ENCODE results near the gene CEP112.
"Not testable (repeated sequence)": the region's sequence is repeated elsewhere in the genome, so short reads cannot be mapped to it uniquely, and the experiment has no call there.

The CEP112 gene

GRCh38 chr17:65711671-65712276 lies 480.2 kb downstream of the CEP112 start:
- DNase-seq, result no peak

- no peak for DNase-seq
Observed at GRCh38 chr17:65707780-65708179, 484.2 kb downstream of the CEP112 start.

GRCh38 chr17:65704731-65705130 lies 487.2 kb downstream of the CEP112 start:
- no peak for DNase-seq

- DNase-seq, result no peak
Observed at GRCh38 chr17:65703891-65704290, 488.0 kb downstream of the CEP112 start.

GRCh38 chr17:65699459-65699858 lies 492.5 kb downstream of the CEP112 start:
- no peak for DNase-seq

GRCh38 chr17:65698381-65699061 lies 493.4 kb downstream of the CEP112 start:
- no peak for DNase-seq

- no peak for DNase-seq
Observed at GRCh38 chr17:65697661-65698060, 494.3 kb downstream of the CEP112 start.

GRCh38 chr17:65696739-65697394 lies 495.1 kb downstream of the CEP112 start:
- no peak for DNase-seq

- no peak for DNase-seq
Observed at GRCh38 chr17:65694601-65695000, 497.3 kb downstream of the CEP112 start.

GRCh38 chr17:65690626-65691310 lies 501.2 kb downstream of the CEP112 start:
- no peak for DNase-seq

GRCh38 chr17:65688307-65688706 lies 503.6 kb downstream of the CEP112 start:
- no peak for DNase-seq

GRCh38 chr17:65685110-65685509 lies 506.8 kb downstream of the CEP112 start:
- no peak for DNase-seq

- no peak for DNase-seq
Observed at GRCh38 chr17:65684631-65685030, 507.3 kb downstream of the CEP112 start.

- DNase-seq, result no peak
Observed at GRCh38 chr17:65683428-65683827, 508.5 kb downstream of the CEP112 start.

- not testable (repeated sequence) for DNase-seq
Observed at GRCh38 chr17:65681763-65682162, 510.2 kb downstream of the CEP112 start.

GRCh38 chr17:65679165-65679845 lies 512.6 kb downstream of the CEP112 start:
- DNase-seq, result no peak

GRCh38 chr17:65678546-65678945 lies 513.4 kb downstream of the CEP112 start:
- DNase-seq, result no peak

GRCh38 chr17:65677932-65678331 lies 514.0 kb downstream of the CEP112 start:
- DNase-seq, result no peak

- no peak for DNase-seq
Observed at GRCh38 chr17:65674246-65675045, 517.5 kb downstream of the CEP112 start.

- DNase-seq, result no peak
Observed at GRCh38 chr17:65670667-65671371, 521.1 kb downstream of the CEP112 start.

GRCh38 chr17:65668211-65668610 lies 523.7 kb downstream of the CEP112 start:
- DNase-seq, result no peak

- DNase-seq, result no peak
Observed at GRCh38 chr17:65667656-65668055, 524.3 kb downstream of the CEP112 start.

All from hematopoietic multipotent progenitor cell treated with erythropoietin and hydrocortisone succinate and interleukin-3 and kit ligand, for 8 days (in vitro differentiated cells).